Retina (tissue), 1 donor: ENCODE results near the gene ZDHHC22.

Experiments
- DNase-seq: peaks from one replicate; pipeline ENCODE4 v3.0.0-alpha.2; 2016

Gene ZDHHC22

GRCh38 chr14:77102154-77102553 is 39.4 kb downstream of the ZDHHC22 start:
- DNase-seq, result no peak

- DNase-seq, result no peak
These were observed 40.6 kb downstream of the ZDHHC22 start for GRCh38 chr14:77100961-77101360.

- no peak for DNase-seq
These were observed 42.0 kb downstream of the ZDHHC22 start for GRCh38 chr14:77099425-77100167.

- no peak for DNase-seq
These were observed 42.9 kb downstream of the ZDHHC22 start for GRCh38 chr14:77098529-77099353.

GRCh38 chr14:77097700-77098528 is 43.7 kb downstream of the ZDHHC22 start, which contains the start of gene CIPC:
TSS of gene CIPC (plus strand) at chr14:77098258. CDS start at chr14:77105709, 7,451 bp downstream.
- DNase-seq, result peak; percentile 99

GRCh38 chr14:77097006-77097699 is 44.4 kb downstream of the ZDHHC22 start:
- DNase-seq, result no peak

- peak; percentile 54 for DNase-seq
These were observed 46.8 kb downstream of the ZDHHC22 start for GRCh38 chr14:77094672-77095284.

- no peak for DNase-seq
These were observed 48.9 kb downstream of the ZDHHC22 start for GRCh38 chr14:77092676-77093075.

GRCh38 chr14:77091518-77091917 is 50.1 kb downstream of the ZDHHC22 start:
- DNase-seq, result no peak

- DNase-seq, result no peak
These were observed 52.9 kb downstream of the ZDHHC22 start for GRCh38 chr14:77088645-77089044.

- DNase-seq, result no peak
These were observed 53.4 kb downstream of the ZDHHC22 start for GRCh38 chr14:77088219-77088618.

GRCh38 chr14:77087631-77088030 is 54.0 kb downstream of the ZDHHC22 start:
- no peak for DNase-seq

GRCh38 chr14:77086951-77087350 is 54.6 kb downstream of the ZDHHC22 start:
- no peak for DNase-seq

GRCh38 chr14:77086017-77086727 is 55.4 kb downstream of the ZDHHC22 start:
- DNase-seq, result no peak

GRCh38 chr14:77085538-77085937 is 56.1 kb downstream of the ZDHHC22 start:
- DNase-seq, result peak; percentile 47

- DNase-seq, result no peak
These were observed 56.6 kb downstream of the ZDHHC22 start for GRCh38 chr14:77084985-77085384.

- no peak for DNase-seq
These were observed 58.5 kb downstream of the ZDHHC22 start for GRCh38 chr14:77083082-77083481.

- DNase-seq, result no peak
These were observed 59.2 kb downstream of the ZDHHC22 start for GRCh38 chr14:77082356-77082755.
